GM18870 (cell line): ENCODE data around the gene CSNK2A1.
"Not testable (repeated sequence)": the region's sequence is repeated elsewhere in the genome, so short reads cannot be mapped to it uniquely, and the experiment has no call there.

Experiments
- ATAC-seq: cut with Tn5 transposase; IDR thresholded peaks from one replicate; pipeline ENCODE4 v1.9.1; 2021; ENCODE audit warnings: moderate library complexity; ENCODE audit not compliant: unreplicated experiment

CSNK2A1 gene

DNA sequence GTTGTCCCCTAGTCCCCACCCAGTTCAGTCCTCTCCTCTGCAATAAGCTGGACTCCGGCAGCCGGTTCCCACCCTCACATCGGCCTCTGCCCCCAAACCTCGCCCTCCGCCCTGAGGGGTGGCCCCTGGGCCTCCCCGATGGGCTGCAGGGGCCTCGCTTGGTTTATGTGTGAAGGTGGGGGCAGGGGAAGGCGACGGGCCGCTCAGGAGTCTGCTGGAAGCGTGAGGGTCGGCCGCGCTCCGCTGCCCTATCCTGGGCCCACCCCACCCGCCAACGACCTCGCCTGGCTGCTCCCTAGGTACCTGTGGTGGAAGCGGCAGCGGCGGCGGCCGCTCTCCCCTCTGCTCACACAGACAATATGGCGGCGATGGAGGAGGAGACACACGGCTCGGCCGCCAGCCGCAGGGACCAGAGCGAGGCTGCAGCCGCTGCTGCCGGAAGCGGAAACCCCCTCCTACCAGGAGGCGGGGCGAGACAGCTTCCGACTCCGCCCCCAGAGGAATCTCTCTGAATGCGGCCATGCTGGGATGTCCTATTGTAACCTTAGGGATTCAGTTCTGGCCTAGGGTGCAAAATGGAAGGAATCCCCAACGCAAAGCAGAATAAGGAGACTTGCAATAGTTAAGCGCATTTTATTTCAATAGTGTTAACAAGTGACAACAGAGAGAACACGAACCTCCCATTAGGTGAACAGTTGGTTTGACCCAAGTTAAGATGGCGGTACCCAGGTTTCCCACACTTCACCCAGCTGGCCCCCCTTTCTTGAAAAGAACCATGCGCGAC is at the start of gene CSNK2A1:
CSNK2A1 (minus strand) TSS at position 422 of the 784 bp plus-strand sequence. CDS start 35,239 bp downstream, outside the sequence.
- ATAC-seq = peak; percentile 85

DNA sequence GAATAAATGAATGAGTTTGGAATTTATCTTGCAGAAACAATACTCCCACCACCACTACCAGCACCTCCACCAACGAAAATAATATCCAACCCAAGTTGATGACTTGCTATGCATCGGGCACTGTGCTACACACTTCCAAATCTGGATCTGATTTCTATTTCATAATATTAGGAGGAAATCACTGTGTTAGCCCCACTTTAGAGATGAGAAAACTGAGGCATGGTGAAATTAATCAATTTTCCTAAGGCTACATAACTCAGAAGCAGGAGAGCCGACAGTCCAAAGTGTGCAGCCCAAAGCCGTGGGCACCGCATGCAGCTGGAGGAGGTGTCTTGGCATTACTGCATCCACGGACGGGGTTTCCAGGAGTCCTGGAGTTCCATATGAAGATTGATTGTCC is 48.9 kb upstream of the CSNK2A1 start:
- ATAC-seq = no peak

DNA sequence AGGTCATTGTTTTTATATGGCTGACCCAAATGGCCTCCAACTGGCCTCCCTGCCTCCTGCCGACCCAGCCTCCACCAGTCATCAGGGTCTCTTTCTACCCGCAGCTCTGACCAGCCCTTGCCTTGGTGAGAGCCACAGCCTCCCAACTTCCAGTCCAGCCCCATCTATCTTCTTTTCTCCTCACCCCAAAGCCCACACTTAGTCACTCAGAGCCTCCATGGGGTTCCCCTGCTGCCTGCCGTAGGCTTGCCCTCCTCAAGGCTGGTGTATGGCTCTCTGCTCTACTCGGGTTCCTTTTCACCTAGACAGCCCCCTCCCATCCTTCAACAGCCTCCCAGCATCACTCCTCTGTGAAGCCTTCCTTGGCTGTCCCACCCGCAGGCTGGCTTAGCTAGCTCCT is 48.4 kb upstream of the CSNK2A1 start:
- ATAC-seq = no peak

DNA sequence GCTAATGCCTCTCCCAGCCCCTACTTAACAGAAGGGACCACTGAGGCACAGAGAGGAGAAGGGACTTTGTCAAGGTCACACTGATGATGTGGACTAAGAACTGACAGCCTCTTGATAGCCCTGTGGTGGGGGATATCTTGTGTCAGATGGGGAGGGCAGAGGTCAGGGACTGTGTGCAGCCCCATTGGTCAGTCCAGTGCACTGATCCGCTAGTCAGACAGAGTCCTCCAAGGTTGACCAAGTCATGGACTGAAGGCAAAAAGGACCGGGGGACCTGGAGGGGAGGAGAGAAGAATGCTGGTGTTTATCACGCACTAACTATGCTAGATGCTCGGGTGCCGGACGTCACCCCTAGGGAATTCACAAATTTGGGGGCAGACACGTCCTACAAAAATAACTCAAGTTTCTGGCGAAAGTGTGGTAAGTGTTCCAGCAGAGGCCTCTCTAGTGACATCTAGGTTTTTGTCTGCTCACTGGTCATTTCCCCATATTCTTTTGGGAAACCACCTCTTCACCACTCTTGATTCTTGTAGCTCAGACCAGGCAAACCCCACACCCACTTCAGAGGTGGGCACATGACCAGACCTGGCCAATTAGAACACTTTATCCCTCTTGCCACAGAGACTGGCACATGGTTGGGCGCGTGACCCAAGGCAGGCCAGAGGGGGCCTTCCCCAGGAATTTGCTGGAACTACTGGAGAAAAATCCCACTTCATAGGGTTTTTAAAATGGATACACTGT is 45.5 kb upstream of the CSNK2A1 start:
- peak; percentile 57 for ATAC-seq

DNA sequence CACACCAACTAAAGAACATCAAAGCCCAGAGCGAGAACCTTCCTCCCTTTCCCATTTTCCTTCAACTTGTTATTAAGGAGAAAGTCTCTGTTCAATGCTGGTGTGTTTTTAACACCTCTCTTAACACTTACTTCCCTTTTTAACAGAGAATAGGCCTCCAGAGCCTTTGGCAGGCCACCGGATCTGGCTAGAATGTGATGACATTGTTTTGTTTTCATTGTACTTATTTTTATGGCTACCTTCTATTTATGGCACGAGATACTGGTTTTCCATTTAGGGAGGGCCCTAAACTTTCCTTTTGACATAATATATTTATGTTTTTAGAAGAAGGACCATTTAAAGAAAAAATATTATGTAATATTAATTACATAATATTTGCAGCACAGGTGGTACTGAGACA is 44.9 kb upstream of the CSNK2A1 start:
- no peak for ATAC-seq

DNA sequence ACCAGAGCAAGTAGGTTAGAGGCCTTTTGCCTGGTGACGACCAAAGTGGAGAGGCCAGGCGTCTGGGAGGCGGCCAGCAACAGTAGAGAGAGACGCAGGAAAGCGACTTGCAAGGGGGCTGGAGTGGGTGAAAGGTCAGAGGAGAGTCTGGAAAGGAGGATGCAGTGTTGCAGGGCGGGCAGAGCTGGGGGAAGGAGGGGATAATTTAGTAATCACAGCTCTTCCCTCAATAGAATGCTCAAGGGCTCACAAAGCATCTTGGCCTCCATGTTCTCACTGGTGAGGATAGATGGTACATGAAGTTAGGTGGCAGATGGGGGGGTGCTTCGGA is 41.3 kb upstream of the CSNK2A1 start:
- no peak for ATAC-seq

DNA sequence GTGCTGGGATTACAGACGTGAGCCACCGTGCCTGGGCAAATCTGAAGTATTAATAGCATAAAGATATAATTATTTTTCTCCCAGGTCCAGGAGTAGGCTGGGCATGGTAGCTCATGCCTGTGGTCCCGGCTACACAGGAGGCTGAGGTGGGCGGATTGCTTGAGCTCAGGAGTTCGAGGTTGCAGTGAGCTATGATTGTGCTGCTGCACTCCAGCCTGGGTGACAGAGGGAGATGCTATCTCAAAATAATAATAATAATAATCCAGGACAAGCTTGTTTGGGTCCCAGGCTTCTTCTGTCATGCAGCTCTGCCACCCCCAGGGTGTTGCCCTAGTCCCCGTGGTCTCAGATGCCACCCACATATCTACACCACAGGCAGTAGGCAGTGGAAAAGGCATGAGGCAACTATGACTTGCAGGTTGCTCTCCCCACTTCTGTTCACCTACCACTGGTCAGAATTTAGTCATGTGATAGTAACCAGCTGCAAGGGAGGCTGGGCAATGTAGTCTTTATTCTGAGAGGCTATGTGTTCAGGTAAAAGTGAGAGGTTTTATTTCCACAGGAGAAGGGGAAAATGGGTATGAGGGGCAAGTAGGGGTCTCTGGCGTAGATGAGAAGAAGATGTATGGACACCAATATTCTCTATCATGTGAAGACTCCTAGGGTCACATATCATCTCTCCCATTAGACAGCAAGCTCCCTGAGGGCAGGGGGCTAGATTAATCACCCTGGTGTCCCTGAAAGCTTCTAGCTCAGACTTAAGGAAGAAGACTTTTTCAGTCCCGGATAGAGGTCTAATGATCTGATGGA is 40.8 kb upstream of the CSNK2A1 start:
- no peak for ATAC-seq

DNA sequence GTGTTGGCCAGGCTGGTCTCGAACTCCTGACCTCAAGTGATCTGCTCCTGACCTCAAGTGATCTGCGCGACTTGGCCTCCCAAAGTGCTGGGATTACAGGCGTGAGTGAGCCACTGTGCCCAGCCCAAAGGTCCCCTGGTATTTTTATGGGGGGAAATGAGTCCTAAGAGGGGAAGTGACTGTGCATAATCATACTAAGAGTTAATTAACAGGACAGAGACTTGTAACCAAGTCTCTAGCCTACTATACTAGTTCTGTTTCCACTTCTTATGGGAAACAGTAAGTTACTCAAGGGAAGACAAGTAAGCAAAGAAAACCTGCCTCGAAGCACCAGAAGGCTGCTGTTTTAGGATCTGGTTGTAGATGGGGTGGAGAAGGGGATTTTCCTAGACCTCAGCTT is 38.6 kb upstream of the CSNK2A1 start:
- ATAC-seq = no peak

DNA sequence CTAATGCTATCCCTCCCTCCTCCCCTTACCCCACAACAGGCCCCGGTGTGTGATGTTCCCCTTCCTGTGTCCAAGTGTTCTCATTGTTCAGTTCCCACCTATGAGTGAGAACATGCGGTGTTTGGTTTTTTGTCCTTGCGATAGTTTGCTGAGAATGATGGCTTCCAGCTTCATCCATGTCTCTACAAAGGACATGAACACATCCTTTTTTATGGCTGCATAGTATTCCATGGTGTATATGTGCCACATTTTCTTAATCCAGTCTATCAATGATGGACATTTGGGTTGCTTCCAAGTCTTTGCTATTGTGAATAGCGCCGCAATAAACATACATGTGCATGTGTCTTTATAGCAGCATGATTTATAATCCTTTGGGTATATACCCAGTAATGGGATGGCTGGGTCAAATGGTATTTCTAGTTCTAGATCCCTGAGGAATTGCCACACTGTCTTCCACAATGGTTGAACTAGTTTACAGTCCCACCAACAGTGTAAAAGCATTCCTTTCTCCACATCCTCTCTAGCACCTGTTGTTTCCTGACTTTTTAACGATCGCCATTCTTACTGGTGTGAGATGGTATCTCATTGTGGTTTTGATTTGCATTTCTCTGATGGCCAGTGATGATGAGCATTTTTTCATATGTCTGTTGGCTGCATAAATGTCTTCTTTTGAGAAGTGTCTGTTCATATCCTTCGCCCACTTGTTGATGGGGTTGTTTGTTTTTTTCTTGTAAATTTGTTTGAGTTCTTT is 35.5 kb upstream of the CSNK2A1 start:
- not testable (repeated sequence) for ATAC-seq

DNA sequence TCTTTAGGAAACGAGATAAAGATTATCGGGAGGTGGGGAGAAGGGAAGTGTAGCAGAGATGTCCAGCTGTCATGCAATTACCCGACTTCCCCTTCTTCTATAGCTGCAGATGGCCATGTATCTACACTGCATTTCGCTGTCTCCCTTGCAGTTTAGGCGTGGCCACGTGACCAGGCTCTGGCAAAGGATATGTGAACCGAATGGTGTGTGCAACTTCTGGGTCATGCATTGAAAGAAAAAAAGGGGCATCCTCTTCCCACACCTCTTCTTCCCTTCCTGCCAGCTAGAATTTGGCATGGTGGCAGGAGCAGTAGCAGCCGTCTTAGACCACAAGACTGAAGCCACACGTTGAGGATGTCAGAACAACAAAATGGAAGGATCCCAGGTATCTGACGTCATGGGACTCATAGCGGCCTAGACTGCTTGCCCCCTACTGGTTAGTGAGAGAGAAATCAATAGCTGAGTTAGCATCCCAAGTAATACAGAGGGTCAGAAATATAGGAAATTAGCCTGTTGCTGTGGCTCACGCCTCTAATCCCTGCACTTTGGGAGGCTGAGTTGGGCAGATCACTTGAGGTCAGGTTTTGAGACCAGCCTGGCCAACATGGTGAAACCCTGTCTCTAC is 33.7 kb upstream of the CSNK2A1 start:
- ATAC-seq = no peak

DNA sequence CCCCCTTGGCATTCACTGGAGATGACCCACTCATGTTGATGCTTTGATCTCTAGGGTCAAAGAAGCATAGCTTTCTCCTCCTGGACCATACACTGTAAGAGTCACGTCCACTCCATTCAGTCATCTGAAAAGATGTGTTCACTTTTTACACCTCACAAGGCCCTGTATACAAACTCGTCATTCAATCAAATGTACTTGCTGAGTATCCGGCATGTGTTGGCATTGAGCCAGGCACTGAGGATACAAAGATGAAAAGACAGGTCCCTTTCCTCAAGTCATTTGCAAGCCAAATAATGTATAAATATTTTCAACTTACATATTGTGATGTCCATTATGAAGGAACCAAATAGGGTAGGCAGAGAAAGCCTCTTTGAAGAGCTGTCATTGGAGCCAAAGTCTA is 32.6 kb upstream of the CSNK2A1 start:
- no peak for ATAC-seq

DNA sequence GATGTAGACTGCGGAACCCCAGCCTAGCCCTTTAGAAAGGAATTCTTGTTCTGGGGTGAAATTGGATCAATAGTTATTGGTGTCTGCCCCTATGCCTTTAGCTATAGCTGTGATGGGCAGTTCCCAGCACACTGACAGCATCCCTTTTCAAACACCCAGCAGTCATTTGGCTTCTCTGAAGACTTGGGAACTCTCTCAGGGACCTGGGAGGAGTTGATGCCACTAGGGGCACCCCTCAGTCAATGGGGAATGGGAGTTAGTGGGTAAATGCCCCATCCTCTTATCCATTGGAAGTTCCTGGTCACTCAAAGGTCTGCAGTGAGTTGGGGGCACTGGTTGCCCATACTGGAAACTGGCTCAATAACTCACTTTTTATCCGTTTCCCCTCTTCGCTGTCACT is 31.6 kb upstream of the CSNK2A1 start:
- no peak for ATAC-seq

DNA sequence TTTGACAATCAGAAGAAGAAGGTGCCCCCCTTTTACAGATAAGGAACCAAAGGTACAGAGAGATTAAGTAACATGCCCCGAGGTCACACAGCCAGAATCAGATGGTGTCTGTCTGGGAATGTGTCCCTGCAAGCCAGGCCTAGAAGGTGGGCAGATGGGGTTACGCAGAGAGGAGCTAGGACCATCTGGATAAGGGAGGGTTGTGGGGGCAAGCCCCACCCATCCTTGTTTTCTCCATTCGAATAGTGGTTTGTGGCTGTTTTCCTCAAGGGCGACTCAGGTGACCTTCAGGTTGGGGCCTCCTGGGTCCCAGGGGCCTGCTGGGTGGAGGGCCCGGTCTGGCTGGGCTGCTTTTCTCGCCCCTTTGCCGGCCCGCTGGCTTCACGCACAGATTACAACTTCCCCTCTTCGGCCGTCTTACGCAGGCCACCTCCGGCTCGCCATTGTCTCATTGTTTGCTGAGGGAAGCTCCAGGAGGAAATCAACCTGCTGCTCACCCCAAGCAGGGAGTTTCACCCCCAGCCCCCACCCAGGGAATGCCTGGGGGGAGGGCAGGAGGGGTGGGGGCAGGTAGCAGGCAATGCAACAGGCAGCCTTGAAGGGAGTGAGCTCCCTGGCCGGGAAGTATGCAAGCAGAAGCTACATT is 30.8 kb upstream of the CSNK2A1 start:
- ATAC-seq = no peak

DNA sequence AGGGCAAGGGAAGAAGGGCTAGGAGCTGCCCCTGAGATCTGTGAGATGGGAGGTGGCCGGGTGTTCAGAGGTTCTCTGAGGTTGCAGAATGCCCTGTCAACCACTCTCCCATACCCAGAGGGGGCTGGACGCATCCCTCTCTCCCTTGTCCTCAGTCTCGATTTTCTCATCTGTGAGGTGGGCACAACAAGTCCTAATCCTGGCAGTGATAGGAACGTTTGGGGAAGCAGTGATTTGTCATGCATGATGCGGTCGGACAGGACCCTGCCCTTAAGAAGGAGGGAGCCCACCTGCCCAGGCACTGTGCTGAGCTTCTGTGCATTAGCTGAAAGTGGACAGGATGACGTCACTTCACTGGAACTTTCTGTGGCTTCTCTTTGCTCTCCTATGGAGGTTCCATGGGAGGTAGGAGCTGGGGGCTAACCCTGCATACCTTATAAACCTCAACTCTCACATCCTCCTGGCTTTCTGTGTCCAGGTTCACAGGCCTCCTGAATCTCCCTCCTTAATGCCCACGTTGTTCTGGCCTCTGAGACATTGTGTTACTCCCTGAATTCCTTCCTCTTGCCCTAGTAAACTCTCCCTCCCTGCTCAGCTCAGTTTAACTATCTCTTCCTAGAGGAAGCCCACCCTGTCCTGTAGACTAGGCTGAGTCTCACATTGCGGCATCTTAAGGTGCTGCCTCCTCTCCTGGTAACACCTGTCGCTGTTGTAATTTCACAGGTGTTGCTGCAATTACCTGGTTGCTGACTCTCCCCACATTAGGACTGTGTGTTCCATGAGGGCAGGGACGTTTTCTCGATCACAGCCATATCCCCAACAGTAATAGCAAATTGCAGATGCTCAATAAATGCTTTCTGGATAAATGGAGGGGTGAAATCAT is 30.1 kb upstream of the CSNK2A1 start:
- ATAC-seq = no peak

DNA sequence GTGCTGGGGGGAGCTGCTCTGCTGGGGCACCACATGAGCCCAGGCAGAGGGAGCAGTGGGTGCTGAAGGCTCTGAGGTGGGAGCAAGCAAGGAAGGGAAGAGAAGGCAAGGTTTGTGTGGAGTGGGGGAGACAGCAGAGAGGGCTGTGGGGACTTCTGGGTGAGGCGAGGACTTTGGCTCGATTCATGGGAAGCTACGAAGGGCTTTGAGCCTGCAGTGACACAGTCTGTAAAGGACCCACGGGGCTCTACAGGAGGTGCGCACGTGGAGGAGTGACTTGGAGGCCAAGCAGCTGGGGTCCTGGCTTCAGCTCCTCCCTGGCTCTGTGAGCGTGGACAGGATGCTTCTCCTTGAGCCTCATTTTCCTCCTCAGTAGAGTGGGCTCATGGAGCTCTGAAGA is 29.1 kb upstream of the CSNK2A1 start:
- ATAC-seq = no peak

DNA sequence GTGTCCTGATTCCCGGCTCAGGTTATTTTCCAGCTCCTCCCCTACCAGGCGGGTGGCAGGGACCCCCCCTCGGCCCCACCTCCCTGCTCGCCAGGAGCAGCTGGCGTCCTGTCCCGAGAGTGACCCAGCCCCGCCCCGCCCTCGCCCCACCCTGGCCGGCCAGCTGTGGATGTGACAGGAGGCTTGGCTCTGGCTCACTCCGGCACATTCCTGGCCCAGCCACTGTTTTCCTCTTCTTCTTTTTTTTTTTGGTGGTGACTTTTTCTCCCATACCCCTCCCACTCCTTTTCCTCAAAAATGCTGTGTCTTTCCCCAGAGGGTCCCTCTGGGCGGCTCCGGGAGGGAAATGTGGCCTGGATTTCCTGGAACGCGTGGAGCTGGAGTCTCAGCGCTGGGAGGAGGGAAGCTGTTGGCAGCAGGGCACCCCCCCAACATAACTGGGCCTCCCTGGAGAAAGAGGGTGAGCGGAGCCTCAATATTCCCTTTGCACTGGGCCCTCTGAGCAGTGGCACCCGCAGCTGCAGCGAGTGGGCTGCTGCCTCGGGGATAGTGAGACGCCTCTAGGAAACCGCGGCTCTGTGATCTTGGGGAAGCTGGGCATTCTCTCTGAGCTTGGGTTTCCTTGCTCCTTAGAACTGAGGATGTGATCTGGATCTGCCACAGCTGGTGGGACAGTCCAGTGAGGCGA is 28.3 kb upstream of the CSNK2A1 start:
- ATAC-seq = no peak

DNA sequence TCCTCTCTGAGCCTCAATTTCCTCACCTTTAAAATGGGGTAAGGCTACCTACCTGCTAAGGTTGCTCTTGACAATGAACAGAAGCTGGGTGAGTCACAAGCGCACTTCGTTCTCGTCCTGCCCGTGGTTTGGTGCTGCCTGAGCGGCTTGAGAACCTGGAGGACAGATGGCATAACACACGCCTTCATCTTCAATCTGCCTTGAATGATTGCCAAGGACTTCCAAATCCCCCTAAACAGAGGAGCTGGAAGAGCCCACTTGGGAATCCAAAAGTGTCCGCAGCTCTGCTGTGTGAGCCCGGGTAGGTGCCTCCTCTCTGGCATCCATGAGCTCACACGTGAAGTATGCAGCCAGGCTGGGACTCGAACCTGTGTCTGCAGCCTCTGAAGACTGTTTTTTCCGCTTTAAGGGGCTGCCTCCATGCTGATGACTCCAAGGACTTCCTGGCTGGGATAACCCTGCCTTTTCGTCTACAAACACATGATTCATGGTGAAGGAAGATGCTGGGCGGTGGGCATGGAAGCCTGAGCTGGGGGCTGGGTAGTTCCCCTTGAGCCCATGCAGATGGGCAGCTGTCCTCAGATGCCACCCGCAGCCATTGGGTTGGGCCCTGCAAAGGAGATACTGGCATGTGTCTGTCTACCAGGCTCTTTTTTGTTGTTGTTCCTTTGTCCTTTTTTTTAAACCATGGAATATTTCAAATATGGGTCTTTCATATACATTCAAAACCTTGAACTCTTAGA is 25.3 kb upstream of the CSNK2A1 start:
- ATAC-seq = no peak
